GM12892 (cell line): ENCODE results near the gene KLK1.

ENCODE experiments used
- POLR2A ChIP-seq: IDR thresholded peaks from 2 replicates; pipeline ENCODE4 v1.6.1; 2011; ENCODE audit warnings: low read depth, low read length, control low read depth
- POLR2AphosphoS5 ChIP-seq: IDR thresholded peaks from 2 replicates; pipeline ENCODE4 v1.6.1; 2011; ENCODE audit warnings: low read depth, low read length, control low read depth

DNA sequence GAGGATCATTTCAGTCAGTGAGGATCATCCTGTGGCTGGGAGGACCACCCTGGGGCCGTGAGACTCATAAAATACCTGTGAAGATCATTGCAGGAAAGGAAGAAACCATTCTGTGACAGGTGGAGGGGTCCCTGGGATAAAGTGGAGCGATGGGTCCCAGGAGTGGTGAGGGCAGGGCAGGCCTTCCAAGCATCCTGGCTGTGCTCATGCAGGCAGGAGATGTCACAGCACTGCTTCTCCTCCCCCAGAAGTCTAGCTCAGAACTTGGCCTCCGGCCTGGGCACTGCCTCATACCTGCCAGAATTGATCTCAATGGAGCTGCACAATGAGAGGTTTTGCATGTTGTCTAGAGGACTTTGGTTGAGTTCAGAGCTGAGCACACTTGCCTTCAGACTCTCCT lies 11.1 kb downstream of the KLK1 start:
- TF ChIP-seq POLR2A, result no peak
- no peak for TF ChIP-seq POLR2AphosphoS5
